HCT116 (cell line): ENCODE data around the gene PPP1R14C. TPM values are rescaled to one million over a fixed set of nuclear protein-coding genes. Genes with fewer than 3 reads are reported as not detected.

Experiments
- ATAC-seq: fragments of 200-7000 bp; cut with Tn5 transposase; 2 replicates; pipeline ENCODE4 v1.9.1; 2020; ENCODE audit warnings: mild to moderate bottlenecking, moderate library complexity
- BruUV-seq: library from RNA; stranded (reverse); fragments of 400-500 nt; replicated peaks from 2 replicates; lab custom pipeline; 2021; lab: Mats Ljungman, UMichigan
- CTCF ChIA-PET: fragments of 300-600 bp; sonication (Branson Sonifier 250); formaldehyde crosslinking; loops from one replicate; lab custom pipeline; 2021; ENCODE audit warnings: antibody characterized with exemption; lab: Charles Lee
- POLR2A ChIA-PET: fragments of 300-600, 350-600 bp; sonication (Branson Sonifier 250); formaldehyde crosslinking; loops from one replicate; lab custom pipeline; 2021; ENCODE audit warnings: antibody characterized with exemption; lab: Charles Lee
- RAD21 ChIA-PET, 2 experiments: fragments of 300-600 bp; sonication (Branson Sonifier 250); formaldehyde crosslinking; loops; one replicate each; lab custom pipeline; 2023; ENCODE audit warnings: low total read pairs in 2 of 2; ENCODE audit not compliant: uncharacterized antibody in 2 of 2, unreplicated experiment in 2 of 2, low non-redundant PET in 1 of 2; lab: Charles Lee
- DNase-seq: peaks from one replicate; pipeline ENCODE4 v3.0.0-alpha.2; 2010; ENCODE audit warnings: low read depth, low spot score
- H2AFZ ChIP-seq: fragments of 200-600 bp; shearing (Covaris generic), sonication (generic); 2 replicates; pipeline ENCODE4 v1.6.1; 2017; ENCODE audit warnings: low read depth, mixed run types, mixed read lengths, antibody characterized with exemption, low read length; ENCODE audit not compliant: poor library complexity, severe bottlenecking
- H3K27ac ChIP-seq: 2 replicates; pipeline ENCODE4 v1.5.1; 2012; ENCODE audit warnings: low read depth, low read length
- H3K27me3 ChIP-seq: fragments of 200-600 bp; sonication (generic); 2 replicates; pipeline ENCODE4 v1.6.1; 2016; ENCODE audit warnings: mixed run types, low read length, mixed read lengths; ENCODE audit not compliant: insufficient read depth
- H3K36me3 ChIP-seq, 2 experiments: fragments of 200-500 bp in 1 of 2; fragments of 200-600 bp in 1 of 2; sonication (Bioruptor generic) in 1 of 2; sonication (generic) in 1 of 2; 2 replicates each; pipeline versions ENCODE4 v1.5.1 to v1.6.1; 2014 to 2016; ENCODE audit warnings: low read length in 2 of 2, inconsistent platforms in 1 of 2, mixed read lengths in 1 of 2, mixed run types in 1 of 2; ENCODE audit not compliant: insufficient read depth in 2 of 2, control insufficient read depth in 1 of 2
- H3K4me1 ChIP-seq, 2 experiments: fragments of 200-600 bp in 1 of 2; sonication (generic) in 1 of 2; 2 replicates each; pipeline versions ENCODE4 v1.5.1 to v1.6.1; 2012 to 2017; ENCODE audit warnings: low read length in 2 of 2, inconsistent platforms in 1 of 2, mild to moderate bottlenecking in 1 of 2, mixed read lengths in 1 of 2, mixed run types in 1 of 2, moderate library complexity in 1 of 2; ENCODE audit not compliant: insufficient read depth in 2 of 2, control insufficient read depth in 1 of 2
- H3K4me2 ChIP-seq: fragments of 200-600 bp; sonication (generic); 2 replicates; pipeline ENCODE4 v1.6.1; 2017; ENCODE audit warnings: mixed run types, low read length, mixed read lengths
- H3K4me3 ChIP-seq, 2 experiments: fragments of 200-600 bp in 1 of 2; sonication (generic) in 1 of 2; replicated peaks in 1 of 2; 2 replicates each; pipeline ENCODE4 v1.5.1; 2011 to 2016; ENCODE audit warnings: low read length in 2 of 2, control low read depth in 1 of 2, low read depth in 1 of 2, mild to moderate bottlenecking in 1 of 2, mixed read lengths in 1 of 2, mixed run types in 1 of 2
- H3K79me2 ChIP-seq: fragments of 200-600 bp; sonication (generic); 2 replicates; pipeline ENCODE4 v1.6.1; 2017; ENCODE audit warnings: mild to moderate bottlenecking, mixed run types, low read length, moderate library complexity, mixed read lengths; ENCODE audit not compliant: insufficient read depth
- H3K9ac ChIP-seq: fragments of 200-600 bp; sonication (generic); 2 replicates; pipeline ENCODE4 v1.6.1; 2016; ENCODE audit warnings: low read length, mixed read lengths
- H3K9me2 ChIP-seq: fragments of 200-600 bp; sonication (generic), shearing (Covaris generic); 2 replicates; pipeline ENCODE4 v1.6.1; 2017; ENCODE audit warnings: mixed run types, mild to moderate bottlenecking, moderate library complexity; ENCODE audit not compliant: insufficient read depth
- H3K9me3 ChIP-seq, 2 experiments: fragments of 200-500 bp in 1 of 2; fragments of 200-600 bp in 1 of 2; sonication (Bioruptor generic) in 1 of 2; sonication (generic) in 1 of 2; 2 replicates each; pipeline ENCODE4 v1.6.1; 2014 to 2017; ENCODE audit warnings: low read length in 2 of 2, mixed read lengths in 2 of 2, inconsistent platforms in 1 of 2, low read depth in 1 of 2, mild to moderate bottlenecking in 1 of 2, mixed run types in 1 of 2, moderate library complexity in 1 of 2; ENCODE audit not compliant: control insufficient read depth in 1 of 2, insufficient read depth in 1 of 2
- H4K20me1 ChIP-seq: fragments of 200-600 bp; sonication (generic), shearing (Covaris generic); 2 replicates; pipeline ENCODE4 v1.6.1; 2017; ENCODE audit warnings: mixed run types, mild to moderate bottlenecking, moderate library complexity; ENCODE audit not compliant: insufficient read depth
- CBX3 ChIP-seq: IDR thresholded peaks from 2 replicates; pipeline ENCODE4 v1.6.1; 2012; ENCODE audit warnings: low read depth
- CEBPB ChIP-seq: IDR thresholded peaks from 2 replicates; pipeline ENCODE4 v1.6.1; 2012; ENCODE audit warnings: low read depth
- EGR1 ChIP-seq: IDR thresholded peaks from 2 replicates; pipeline ENCODE4 v1.6.1; 2012; ENCODE audit warnings: low read depth
- ELF1 ChIP-seq: IDR thresholded peaks from 2 replicates; pipeline ENCODE4 v1.6.1; 2012; ENCODE audit warnings: low read depth, borderline replicate concordance
- EZH2phosphoT487 ChIP-seq: fragments of 200-600 bp; IDR thresholded peaks from 2 replicates; pipeline ENCODE4 v1.6.1; 2018; ENCODE audit warnings: antibody characterized with exemption, borderline replicate concordance
- JUND ChIP-seq: IDR thresholded peaks from 2 replicates; pipeline ENCODE4 v1.6.1; 2012
- POLR2AphosphoS5 ChIP-seq: IDR thresholded peaks from 2 replicates; pipeline ENCODE4 v1.6.1; 2011; ENCODE audit warnings: mild to moderate bottlenecking, low read depth, low read length, moderate library complexity
- RAD21 ChIP-seq: IDR thresholded peaks from 2 replicates; pipeline ENCODE4 v1.6.1; 2012; ENCODE audit warnings: low read depth, mild to moderate bottlenecking
- SIN3A ChIP-seq: IDR thresholded peaks from 2 replicates; pipeline ENCODE4 v1.6.1; 2012; ENCODE audit warnings: low read depth
- SP1 ChIP-seq: IDR thresholded peaks from 2 replicates; pipeline ENCODE4 v1.6.1; 2012; ENCODE audit warnings: low read depth
- SRF ChIP-seq: IDR thresholded peaks from 2 replicates; pipeline ENCODE4 v1.6.1; 2012; ENCODE audit warnings: low read depth
- TCF7L2 ChIP-seq: IDR thresholded peaks from 2 replicates; pipeline ENCODE4 v1.7.0; 2011; ENCODE audit warnings: borderline replicate concordance, inconsistent platforms; ENCODE audit not compliant: insufficient read depth, insufficient read length; ENCODE audit errors: extremely low read depth
- YY1 ChIP-seq: IDR thresholded peaks from 2 replicates; pipeline ENCODE4 v1.6.1; 2011; ENCODE audit warnings: low read length, low read depth, moderate library complexity, mild to moderate bottlenecking; ENCODE audit not compliant: insufficient replicate concordance; ENCODE audit errors: extremely low read depth
- ZFX ChIP-seq: fragments of 450-650 bp; IDR thresholded peaks from 2 replicates; pipeline ENCODE4 v1.6.1; 2017
- ZNF274 ChIP-seq: fragments of 200-500 bp; sonication (Bioruptor generic); IDR thresholded peaks from 2 replicates; pipeline ENCODE4 v1.6.1; 2014; ENCODE audit warnings: mild to moderate bottlenecking, low read depth, low read length, inconsistent platforms
- intact Hi-C: fragments of 100-400 bp; cut with micrococcal nuclease; formaldehyde crosslinking; loops from 2 replicates; pipeline ENCODE4 v1.10.0; 2022
- total RNA-seq: library from RNA; stranded (reverse); gene quantifications from one replicate; pipeline ENCODE4 v1.2.1, GENCODE V29; 2021; ENCODE audit not compliant: unreplicated experiment
- TF ChIP-seq, protein P1 (sequence below), 3 experiments: fragments of 200-600 bp in 1 of 3; sonication (generic) in 1 of 3; IDR thresholded peaks in 2 of 3; conservative IDR thresholded peaks in 1 of 3; 2 replicates each; pipeline ENCODE4 v1.5.1; 2012 to 2017; ENCODE audit warnings: low read depth in 2 of 3, low read length in 2 of 3, antibody characterized with exemption in 1 of 3, borderline replicate concordance in 1 of 3, control low read depth in 1 of 3, mild to moderate bottlenecking in 1 of 3, mixed read lengths in 1 of 3, mixed run types in 1 of 3, moderate library complexity in 1 of 3; ENCODE audit not compliant: insufficient read depth in 1 of 3
- TF ChIP-seq, protein P2 (sequence below): IDR thresholded peaks from 2 replicates; pipeline ENCODE4 v1.6.1; 2011; ENCODE audit warnings: mild to moderate bottlenecking, low read length, moderate library complexity; ENCODE audit not compliant: insufficient replicate concordance; ENCODE audit errors: extremely low read depth
- TF ChIP-seq, protein P3 (sequence below): IDR thresholded peaks from 2 replicates; pipeline ENCODE4 v1.6.1; 2012

The PPP1R14C gene
- total RNA-seq, 1 experiment from 2014 or later, result 7.8 TPM

DNA sequence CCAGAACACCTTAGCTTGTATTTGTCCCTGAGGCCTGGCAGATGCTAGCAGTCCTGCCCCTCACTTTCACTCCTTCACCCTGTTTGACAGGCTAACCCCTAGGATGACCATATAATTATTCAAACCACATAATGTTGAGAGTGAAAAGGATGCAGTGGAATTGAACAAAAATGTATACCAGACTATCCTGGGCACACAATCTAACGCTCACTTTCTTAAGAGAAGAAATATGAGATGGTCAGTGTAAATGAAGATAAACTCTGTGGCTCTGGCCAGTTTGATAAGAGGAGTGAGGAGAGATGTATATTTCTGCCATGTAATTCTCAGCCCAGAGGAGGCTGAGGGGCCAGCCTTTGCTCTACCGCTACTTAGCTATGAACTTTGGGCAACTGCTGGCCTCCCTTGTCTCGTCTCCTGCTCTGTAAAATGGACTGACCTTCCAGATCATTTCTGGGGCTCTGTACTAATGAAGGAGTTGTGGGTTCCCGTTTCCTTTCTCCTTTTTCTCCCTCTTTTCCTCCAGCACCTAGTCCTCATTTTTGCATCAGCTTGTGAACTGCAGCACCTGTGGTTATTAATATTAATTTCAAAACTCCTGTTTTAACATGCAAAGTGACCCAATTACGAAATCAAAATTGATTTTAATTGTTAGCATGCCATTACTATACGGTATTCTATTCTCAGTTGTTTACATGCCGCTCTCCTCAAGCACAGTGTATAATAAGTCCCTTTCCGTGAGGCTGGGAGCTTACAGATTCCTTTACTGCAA is 133.5 kb downstream of the PPP1R14C start:
- CTCF ChIA-PET, result no interaction called here

More for the DNA sequence above, 133.5 kb downstream of the PPP1R14C start:
- intact Hi-C loops, result no loop called here
- Histone ChIP-seq H3K4me2 (no peak overlapping the region), H3K9me3 (no peaks in the 10 kb centered on the region), H3K36me3 (no peaks in the 10 kb centered on the region), H2AFZ (no peak overlapping the region)
- no TSS peak for BruUV-seq
- POLR2A ChIA-PET, result no interaction called here
- no peak for TF ChIP-seq POLR2AphosphoS5
- TF ChIP-seq ZNF274, result no peak
- no peak for TF ChIP-seq YY1
- no peak for TF ChIP-seq EZH2phosphoT487
- TF ChIP-seq, protein P1, sequence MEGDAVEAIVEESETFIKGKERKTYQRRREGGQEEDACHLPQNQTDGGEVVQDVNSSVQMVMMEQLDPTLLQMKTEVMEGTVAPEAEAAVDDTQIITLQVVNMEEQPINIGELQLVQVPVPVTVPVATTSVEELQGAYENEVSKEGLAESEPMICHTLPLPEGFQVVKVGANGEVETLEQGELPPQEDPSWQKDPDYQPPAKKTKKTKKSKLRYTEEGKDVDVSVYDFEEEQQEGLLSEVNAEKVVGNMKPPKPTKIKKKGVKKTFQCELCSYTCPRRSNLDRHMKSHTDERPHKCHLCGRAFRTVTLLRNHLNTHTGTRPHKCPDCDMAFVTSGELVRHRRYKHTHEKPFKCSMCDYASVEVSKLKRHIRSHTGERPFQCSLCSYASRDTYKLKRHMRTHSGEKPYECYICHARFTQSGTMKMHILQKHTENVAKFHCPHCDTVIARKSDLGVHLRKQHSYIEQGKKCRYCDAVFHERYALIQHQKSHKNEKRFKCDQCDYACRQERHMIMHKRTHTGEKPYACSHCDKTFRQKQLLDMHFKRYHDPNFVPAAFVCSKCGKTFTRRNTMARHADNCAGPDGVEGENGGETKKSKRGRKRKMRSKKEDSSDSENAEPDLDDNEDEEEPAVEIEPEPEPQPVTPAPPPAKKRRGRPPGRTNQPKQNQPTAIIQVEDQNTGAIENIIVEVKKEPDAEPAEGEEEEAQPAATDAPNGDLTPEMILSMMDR (IDR thresholded peaks at IDR 0.05 in 2 of 3, conservative IDR thresholded peaks at IDR 0.05 in 1 of 3; ENCODE audit: borderline replicate concordance in 1 of 3, insufficient read depth in 1 of 3, low read depth in 2 of 3, low read length in 2 of 3), result no peak
- TF ChIP-seq CBX3, result no peak
- TF ChIP-seq EGR1, result no peak
- TF ChIP-seq SIN3A, result no peak
- no peak for TF ChIP-seq SRF
- TF ChIP-seq ZFX, result no peak
- no peak for TF ChIP-seq CEBPB
- no peak for TF ChIP-seq RAD21
- TF ChIP-seq, protein P2, sequence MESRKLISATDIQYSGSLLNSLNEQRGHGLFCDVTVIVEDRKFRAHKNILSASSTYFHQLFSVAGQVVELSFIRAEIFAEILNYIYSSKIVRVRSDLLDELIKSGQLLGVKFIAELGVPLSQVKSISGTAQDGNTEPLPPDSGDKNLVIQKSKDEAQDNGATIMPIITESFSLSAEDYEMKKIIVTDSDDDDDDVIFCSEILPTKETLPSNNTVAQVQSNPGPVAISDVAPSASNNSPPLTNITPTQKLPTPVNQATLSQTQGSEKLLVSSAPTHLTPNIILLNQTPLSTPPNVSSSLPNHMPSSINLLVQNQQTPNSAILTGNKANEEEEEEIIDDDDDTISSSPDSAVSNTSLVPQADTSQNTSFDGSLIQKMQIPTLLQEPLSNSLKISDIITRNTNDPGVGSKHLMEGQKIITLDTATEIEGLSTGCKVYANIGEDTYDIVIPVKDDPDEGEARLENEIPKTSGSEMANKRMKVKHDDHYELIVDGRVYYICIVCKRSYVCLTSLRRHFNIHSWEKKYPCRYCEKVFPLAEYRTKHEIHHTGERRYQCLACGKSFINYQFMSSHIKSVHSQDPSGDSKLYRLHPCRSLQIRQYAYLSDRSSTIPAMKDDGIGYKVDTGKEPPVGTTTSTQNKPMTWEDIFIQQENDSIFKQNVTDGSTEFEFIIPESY, result no peak
- no peak for TF ChIP-seq SP1
- no peak for TF ChIP-seq TCF7L2
- TF ChIP-seq JUND, result no peak
- TF ChIP-seq ELF1, result no peak
- TF ChIP-seq, protein P3, sequence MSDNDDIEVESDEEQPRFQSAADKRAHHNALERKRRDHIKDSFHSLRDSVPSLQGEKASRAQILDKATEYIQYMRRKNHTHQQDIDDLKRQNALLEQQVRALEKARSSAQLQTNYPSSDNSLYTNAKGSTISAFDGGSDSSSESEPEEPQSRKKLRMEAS, result no peak
- TF ChIP-seq, all 23 proteins: peak for 0
- RAD21 ChIA-PET, result no interaction called here
- H3K9ac ChIP-seq, result no peak overlapping the region
- H3K27ac ChIP-seq, result no peak overlapping the region
- peaks cover 4 to 19% of the 10 kb centered on the region in 2 experiments; a peak in 3 of 4 replicates for H3K4me1 ChIP-seq
- no peak overlapping the region for H3K4me3 ChIP-seq
- H4K20me1 ChIP-seq, result no peaks in the 10 kb centered on the region
- no peaks in the 10 kb centered on the region for H3K79me2 ChIP-seq
- no peak for ATAC-seq
- H3K27me3 ChIP-seq, result no peaks in the 10 kb centered on the region
- H3K9me2 ChIP-seq, result no peaks in the 10 kb centered on the region
- DNase-seq, result no peak
